HFFc6 (cell line): ENCODE data around the gene AKR1E2. TPM values are rescaled to one million over a fixed set of nuclear protein-coding genes. Genes with fewer than 3 reads are reported as not detected.

Experiments
- DNase-seq: peaks from one replicate; pipeline ENCODE4 v3.0.0-alpha.2; 2018
- H3K27ac Mint-ChIP-seq: 2 replicates; pipeline ENCODE4 v1.8.0; 2020; ENCODE audit warnings: mild to moderate bottlenecking, mixed read lengths
- H3K27me3 Mint-ChIP-seq: 2 replicates; pipeline ENCODE4 v1.8.0; 2021; ENCODE audit warnings: mild to moderate bottlenecking, moderate library complexity, mixed read lengths; ENCODE audit not compliant: insufficient read depth
- H3K36me3 Mint-ChIP-seq: 2 replicates; pipeline ENCODE4 v1.8.0; 2021; ENCODE audit warnings: low read depth, mixed read lengths
- H3K4me1 Mint-ChIP-seq: 2 replicates; pipeline ENCODE4 v1.8.0; 2020; ENCODE audit warnings: low read depth, mixed read lengths
- H3K4me3 Mint-ChIP-seq: 2 replicates; pipeline ENCODE4 v1.8.0; 2020; ENCODE audit warnings: mild to moderate bottlenecking, moderate library complexity, mixed read lengths
- H3K9me3 Mint-ChIP-seq: 2 replicates; pipeline ENCODE4 v1.8.0; 2020; ENCODE audit warnings: mild to moderate bottlenecking, mixed read lengths
- CTCF ChIP-seq: fragments of 200-600 bp; sonication (generic); IDR thresholded peaks from 2 replicates; pipeline ENCODE4 v1.5.0; 2021; ENCODE audit warnings: antibody characterized with exemption, mild to moderate bottlenecking
- total RNA-seq, 6 experiments: library from RNA; stranded (reverse); fragmentation: NEBNext Ultra II Directional; extraction: Animal tissue kit (Norgen Biotek cat#: 25700); gene quantifications; 2 replicates in 1 of 6; 3 replicates in 5 of 6; pipeline ENCODE4 v1.2.3, GENCODE V29; 2021

AKR1E2 gene
- total RNA-seq, 6 experiments from 2014 or later: 0.59 to 1.5 (median 1.1) TPM; not detected in 1

GRCh38 chr10:4850397-4850796 is 24.4 kb downstream of the AKR1E2 start:
- no peak for DNase-seq
- H3K4me3 Mint-ChIP-seq: no peak overlapping the region
- no peak for TF ChIP-seq CTCF
- no peak overlapping the region for H3K27ac Mint-ChIP-seq
- H3K36me3 Mint-ChIP-seq: no peaks in the 10 kb centered on the region
- no peaks in the 10 kb centered on the region for H3K9me3 Mint-ChIP-seq
- H3K4me1 Mint-ChIP-seq: peaks cover 36% of the 10 kb centered on the region
- H3K27me3 Mint-ChIP-seq: no peaks in the 10 kb centered on the region; the same call in none of the 2 replicates

- no peak for TF ChIP-seq CTCF
- Mint-ChIP-seq H3K4me3 (no peak overlapping the region), H3K27me3 (no peaks in the 10 kb centered on the region; the same call in none of the 2 replicates), H3K27ac (no peak overlapping the region), H3K9me3 (no peaks in the 10 kb centered on the region), H3K4me1 (peaks cover 36% of the 10 kb centered on the region), H3K36me3 (no peaks in the 10 kb centered on the region)
- no peak for DNase-seq
Measured at GRCh38 chr10:4851176-4851575, 25.2 kb downstream of the AKR1E2 start.

- TF ChIP-seq CTCF: no peak
- H3K27ac Mint-ChIP-seq: no peak overlapping the region
- H3K4me1 Mint-ChIP-seq: peaks cover 34% of the 10 kb centered on the region
- no peaks in the 10 kb centered on the region for H3K9me3 Mint-ChIP-seq
- H3K27me3 Mint-ChIP-seq: no peaks in the 10 kb centered on the region; the same call in none of the 2 replicates
- DNase-seq: no peak
- no peaks in the 10 kb centered on the region for H3K36me3 Mint-ChIP-seq
- no peak overlapping the region for H3K4me3 Mint-ChIP-seq
Measured at GRCh38 chr10:4851846-4852245, 25.8 kb downstream of the AKR1E2 start.

GRCh38 chr10:4865945-4866661 is 40.1 kb downstream of the AKR1E2 start:
- H3K27ac Mint-ChIP-seq: no peak overlapping the region
- H3K4me3 Mint-ChIP-seq: no peak overlapping the region; the same call in 1 of the 2 replicates
- peaks cover 13% of the 10 kb centered on the region for H3K27me3 Mint-ChIP-seq
- H3K36me3 Mint-ChIP-seq: no peaks in the 10 kb centered on the region
- no peak for DNase-seq
- H3K9me3 Mint-ChIP-seq: no peaks in the 10 kb centered on the region
- peaks cover 20% of the 10 kb centered on the region; the same call in 1 of the 2 replicates for H3K4me1 Mint-ChIP-seq
- no peak for TF ChIP-seq CTCF

GRCh38 chr10:4867109-4867519 is 41.1 kb downstream of the AKR1E2 start:
- TF ChIP-seq CTCF: no peak
- Mint-ChIP-seq H3K4me3 (no peak overlapping the region; the same call in 1 of the 2 replicates), H3K4me1 (peaks cover 20% of the 10 kb centered on the region; the same call in 1 of the 2 replicates), H3K36me3 (no peaks in the 10 kb centered on the region), H3K27me3 (peaks cover 13% of the 10 kb centered on the region), H3K27ac (no peak overlapping the region), H3K9me3 (no peaks in the 10 kb centered on the region)
- no peak for DNase-seq
